ENCODE measurements around the gene HYAL4. TPM values are rescaled to one million over a fixed set of nuclear protein-coding genes. Genes with fewer than 3 reads are reported as not detected.

The HYAL4 gene
- total RNA-seq, 2 donors from 2014 or later: 0.51 to 1.2 TPM

DNA sequence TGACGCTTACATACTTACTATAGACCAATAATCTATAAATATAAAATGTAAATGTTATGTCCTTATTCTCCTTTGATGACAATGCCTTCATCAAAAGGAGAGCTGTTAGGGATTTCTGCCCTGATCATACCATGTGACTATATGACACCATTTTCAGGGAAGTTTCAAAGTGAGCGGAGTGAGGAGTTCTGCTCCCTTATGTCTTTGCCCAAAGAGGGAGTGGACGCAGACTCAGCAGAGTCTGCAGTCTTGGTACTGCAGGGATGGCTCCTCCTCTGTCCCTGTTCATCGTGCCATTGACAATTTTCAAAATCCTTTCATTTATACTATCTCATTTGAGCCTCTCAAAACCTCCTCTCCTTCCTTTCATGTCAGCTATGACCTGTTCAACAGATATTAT is 27.9 kb downstream of the HYAL4 start:
- Histone ChIP-seq H3K27ac (ENCODE audit: low read depth, low read length) (no peak overlapping the region), H3K4me3 (ENCODE audit: low read length) (no peak overlapping the region), H3K9me3 (ENCODE audit: control insufficient read depth, low read length) (no peaks in the 10 kb centered on the region), H3K27me3 (ENCODE audit: control insufficient read depth, insufficient read depth, low read length, poor library complexity, severe bottlenecking) (no peaks in the 10 kb centered on the region), H3K4me1 (ENCODE audit: control insufficient read depth, insufficient read depth, low read length) (no peaks in the 10 kb centered on the region), H3K9ac (ENCODE audit: extremely low read depth, low read length, poor library complexity, severe bottlenecking) (no peak overlapping the region), H3K36me3 (ENCODE audit: control insufficient read depth, insufficient read depth, low read length) (no peaks in the 10 kb centered on the region)
- no peak for DNase-seq
- H3K4me1 Mint-ChIP-seq: peaks cover 7% of the 10 kb centered on the region
- no peak overlapping the region for H3K27ac Mint-ChIP-seq
- no peaks in the 10 kb centered on the region for H3K36me3 Mint-ChIP-seq (ENCODE audit: low read depth)
- no peaks in the 10 kb centered on the region for H3K27me3 Mint-ChIP-seq (ENCODE audit: insufficient read depth)
- no peaks in the 10 kb centered on the region for H3K9me3 Mint-ChIP-seq
- no peak overlapping the region for H3K4me3 Mint-ChIP-seq
- TF ChIP-seq, protein P1, sequence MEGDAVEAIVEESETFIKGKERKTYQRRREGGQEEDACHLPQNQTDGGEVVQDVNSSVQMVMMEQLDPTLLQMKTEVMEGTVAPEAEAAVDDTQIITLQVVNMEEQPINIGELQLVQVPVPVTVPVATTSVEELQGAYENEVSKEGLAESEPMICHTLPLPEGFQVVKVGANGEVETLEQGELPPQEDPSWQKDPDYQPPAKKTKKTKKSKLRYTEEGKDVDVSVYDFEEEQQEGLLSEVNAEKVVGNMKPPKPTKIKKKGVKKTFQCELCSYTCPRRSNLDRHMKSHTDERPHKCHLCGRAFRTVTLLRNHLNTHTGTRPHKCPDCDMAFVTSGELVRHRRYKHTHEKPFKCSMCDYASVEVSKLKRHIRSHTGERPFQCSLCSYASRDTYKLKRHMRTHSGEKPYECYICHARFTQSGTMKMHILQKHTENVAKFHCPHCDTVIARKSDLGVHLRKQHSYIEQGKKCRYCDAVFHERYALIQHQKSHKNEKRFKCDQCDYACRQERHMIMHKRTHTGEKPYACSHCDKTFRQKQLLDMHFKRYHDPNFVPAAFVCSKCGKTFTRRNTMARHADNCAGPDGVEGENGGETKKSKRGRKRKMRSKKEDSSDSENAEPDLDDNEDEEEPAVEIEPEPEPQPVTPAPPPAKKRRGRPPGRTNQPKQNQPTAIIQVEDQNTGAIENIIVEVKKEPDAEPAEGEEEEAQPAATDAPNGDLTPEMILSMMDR (conservative IDR thresholded peaks at IDR 0.05): no peak
- WGBS, 2 experiments (ENCODE audit: insufficient coverage in 1 of 2, insufficient read length in 1 of 2): 90 to 94% methylated on average over 2 to 3 of the region's 4 CpGs

DNA sequence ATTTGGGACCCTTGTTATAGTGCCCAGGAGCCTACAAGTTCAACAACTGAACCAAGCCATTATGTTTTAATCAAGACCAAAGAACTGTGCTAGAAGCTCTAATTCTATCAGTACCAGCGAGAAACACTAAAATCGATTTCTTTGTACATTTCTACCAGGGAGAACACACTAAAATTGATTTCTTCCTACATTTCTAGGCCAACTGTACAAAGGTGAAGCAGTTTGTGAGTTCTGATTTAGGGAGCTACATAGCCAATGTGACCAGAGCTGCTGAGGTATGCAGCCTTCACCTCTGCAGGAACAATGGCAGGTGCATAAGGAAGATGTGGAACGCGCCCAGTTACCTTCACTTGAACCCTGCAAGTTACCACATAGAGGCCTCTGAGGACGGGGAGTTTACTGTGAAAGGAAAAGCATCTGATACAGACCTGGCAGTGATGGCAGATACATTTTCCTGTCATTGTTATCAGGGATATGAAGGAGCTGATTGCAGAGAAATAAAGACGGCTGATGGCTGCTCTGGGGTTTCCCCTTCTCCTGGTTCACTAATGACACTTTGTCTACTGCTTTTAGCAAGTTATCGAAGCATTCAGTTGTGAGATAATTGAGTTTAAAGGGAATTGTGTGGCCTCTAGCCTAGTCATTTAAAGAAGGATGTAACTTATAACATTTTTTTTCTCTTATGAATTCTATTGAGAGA is 31.7 kb downstream of the HYAL4 start:
- H3K36me3 ChIP-seq (ENCODE audit: control insufficient read depth, insufficient read depth, low read length): no peaks in the 10 kb centered on the region
- Mint-ChIP-seq H3K4me1 (peaks cover 7% of the 10 kb centered on the region), H3K36me3 (ENCODE audit: low read depth) (no peaks in the 10 kb centered on the region), H3K4me3 (no peak overlapping the region), H3K27me3 (ENCODE audit: insufficient read depth) (no peaks in the 10 kb centered on the region), H3K9me3 (no peaks in the 10 kb centered on the region), H3K27ac (no peak overlapping the region)
- no peak overlapping the region for H3K27ac ChIP-seq (ENCODE audit: low read depth, low read length)
- no peak overlapping the region for H3K4me3 ChIP-seq (ENCODE audit: low read length)
- no peaks in the 10 kb centered on the region for H3K27me3 ChIP-seq (ENCODE audit: control insufficient read depth, insufficient read depth, low read length, poor library complexity, severe bottlenecking)
- no peaks in the 10 kb centered on the region for H3K4me1 ChIP-seq (ENCODE audit: control insufficient read depth, insufficient read depth, low read length)
- TF ChIP-seq, protein P1 (conservative IDR thresholded peaks at IDR 0.05): no peak
- no peak for DNase-seq
- WGBS, 2 experiments (ENCODE audit: insufficient coverage in 1 of 2, insufficient read length in 1 of 2): 93 to 94% methylated on average over 6 to 7 of the region's 7 CpGs
- H3K9me3 ChIP-seq (ENCODE audit: control insufficient read depth, low read length): no peaks in the 10 kb centered on the region
- H3K9ac ChIP-seq (ENCODE audit: extremely low read depth, low read length, poor library complexity, severe bottlenecking): no peak overlapping the region

DNA sequence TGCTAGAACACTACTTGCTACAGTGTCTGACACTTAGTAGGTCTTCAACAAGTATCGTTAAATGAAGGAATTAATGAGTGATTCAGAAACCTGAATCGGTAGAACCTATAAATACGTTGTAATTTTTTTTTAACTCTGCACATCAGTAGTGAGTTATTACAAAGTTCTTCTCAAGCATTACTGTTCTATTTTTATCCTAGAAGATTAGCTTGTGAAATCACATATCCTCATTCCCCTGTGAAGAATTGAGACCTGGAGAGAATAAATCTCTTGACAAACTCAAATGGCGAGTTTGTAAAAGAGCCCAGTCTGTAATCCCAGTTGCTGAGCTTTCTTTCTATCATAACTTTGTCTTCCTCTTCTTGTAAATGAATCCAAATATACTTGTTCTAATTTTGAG is 34.7 kb downstream of the HYAL4 start:
- H3K36me3 Mint-ChIP-seq (ENCODE audit: low read depth): no peaks in the 10 kb centered on the region
- H3K36me3 ChIP-seq (ENCODE audit: control insufficient read depth, insufficient read depth, low read length): no peaks in the 10 kb centered on the region
- no peaks in the 10 kb centered on the region for H3K27me3 ChIP-seq (ENCODE audit: control insufficient read depth, insufficient read depth, low read length, poor library complexity, severe bottlenecking)
- no peak overlapping the region for H3K4me3 Mint-ChIP-seq
- no peak for DNase-seq
- no peak overlapping the region for H3K9ac ChIP-seq (ENCODE audit: extremely low read depth, low read length, poor library complexity, severe bottlenecking)
- whole genome bisulfite sequencing, 2 experiments (ENCODE audit: insufficient coverage in 1 of 2, insufficient read length in 1 of 2): 91 to 98% methylated on average over 3 to 4 of the region's 4 CpGs
- no peaks in the 10 kb centered on the region for H3K9me3 ChIP-seq (ENCODE audit: control insufficient read depth, low read length)
- TF ChIP-seq, protein P1 (conservative IDR thresholded peaks at IDR 0.05): no peak
- H3K4me1 ChIP-seq (ENCODE audit: control insufficient read depth, insufficient read depth, low read length): no peaks in the 10 kb centered on the region
- no peaks in the 10 kb centered on the region for H3K4me1 Mint-ChIP-seq
- H3K27ac ChIP-seq (ENCODE audit: low read depth, low read length): no peak overlapping the region
- H3K27me3 Mint-ChIP-seq (ENCODE audit: insufficient read depth): no peaks in the 10 kb centered on the region
- H3K9me3 Mint-ChIP-seq: no peaks in the 10 kb centered on the region
- no peak overlapping the region for H3K4me3 ChIP-seq (ENCODE audit: low read length)
- H3K27ac Mint-ChIP-seq: no peak overlapping the region
